AG10803 (cell line): Measurements from ENCODE around the gene TMEM178A.
"Not testable (repeated sequence)": the region's sequence is repeated elsewhere in the genome, so short reads cannot be mapped to it uniquely, and the experiment has no call there.

ENCODE experiments used
- DNase-seq: peaks from one replicate; pipeline ENCODE4 v3.0.0; 2010; ENCODE audit warnings: low read depth
- H3K4me3 ChIP-seq: 2 replicates; pipeline ENCODE4 v1.5.1; 2011; ENCODE audit warnings: mild to moderate bottlenecking, low read length, control low read depth
- TF ChIP-seq, protein P1 (sequence below): conservative IDR thresholded peaks from 2 replicates; pipeline ENCODE4 v1.5.1; 2011; ENCODE audit warnings: mild to moderate bottlenecking, low read length, control low read depth, inconsistent platforms

TMEM178A gene

GRCh38 chr2:39647104-39647765, 18.5 kb upstream of the TMEM178A start:
- TF ChIP-seq, protein P1, sequence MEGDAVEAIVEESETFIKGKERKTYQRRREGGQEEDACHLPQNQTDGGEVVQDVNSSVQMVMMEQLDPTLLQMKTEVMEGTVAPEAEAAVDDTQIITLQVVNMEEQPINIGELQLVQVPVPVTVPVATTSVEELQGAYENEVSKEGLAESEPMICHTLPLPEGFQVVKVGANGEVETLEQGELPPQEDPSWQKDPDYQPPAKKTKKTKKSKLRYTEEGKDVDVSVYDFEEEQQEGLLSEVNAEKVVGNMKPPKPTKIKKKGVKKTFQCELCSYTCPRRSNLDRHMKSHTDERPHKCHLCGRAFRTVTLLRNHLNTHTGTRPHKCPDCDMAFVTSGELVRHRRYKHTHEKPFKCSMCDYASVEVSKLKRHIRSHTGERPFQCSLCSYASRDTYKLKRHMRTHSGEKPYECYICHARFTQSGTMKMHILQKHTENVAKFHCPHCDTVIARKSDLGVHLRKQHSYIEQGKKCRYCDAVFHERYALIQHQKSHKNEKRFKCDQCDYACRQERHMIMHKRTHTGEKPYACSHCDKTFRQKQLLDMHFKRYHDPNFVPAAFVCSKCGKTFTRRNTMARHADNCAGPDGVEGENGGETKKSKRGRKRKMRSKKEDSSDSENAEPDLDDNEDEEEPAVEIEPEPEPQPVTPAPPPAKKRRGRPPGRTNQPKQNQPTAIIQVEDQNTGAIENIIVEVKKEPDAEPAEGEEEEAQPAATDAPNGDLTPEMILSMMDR: no peak

GRCh38 chr2:39648580-39648979, 17.1 kb upstream of the TMEM178A start:
- TF ChIP-seq, protein P1: no peak
- no peak for DNase-seq
- H3K4me3 ChIP-seq: no peak overlapping the region

More at GRCh38 chr2:39647104-39647765, 18.5 kb upstream of the TMEM178A start:
- no peak overlapping the region for H3K4me3 ChIP-seq
- DNase-seq: no peak

DNA sequence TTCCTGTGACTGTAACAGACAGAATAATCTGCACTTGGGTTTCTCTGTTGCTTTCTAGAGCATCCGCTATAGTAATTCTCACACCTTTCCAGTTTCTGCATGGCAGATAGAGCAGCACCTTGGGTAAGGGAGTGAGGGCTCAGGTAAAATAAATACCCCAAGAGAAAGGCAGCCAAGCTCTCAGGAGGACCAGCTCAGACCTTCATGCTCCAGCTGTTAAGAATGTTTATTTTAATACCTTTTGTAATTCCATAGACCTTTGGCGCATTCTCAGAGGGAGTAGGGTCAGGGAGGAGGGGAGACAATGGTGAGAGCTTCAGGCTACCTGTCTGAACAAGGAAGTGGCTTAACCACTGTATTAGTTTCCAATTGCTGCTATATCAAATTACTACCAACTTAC, 16.2 kb upstream of the TMEM178A start:
- no peak overlapping the region for H3K4me3 ChIP-seq
- DNase-seq: no peak
- TF ChIP-seq, protein P1: no peak

DNA sequence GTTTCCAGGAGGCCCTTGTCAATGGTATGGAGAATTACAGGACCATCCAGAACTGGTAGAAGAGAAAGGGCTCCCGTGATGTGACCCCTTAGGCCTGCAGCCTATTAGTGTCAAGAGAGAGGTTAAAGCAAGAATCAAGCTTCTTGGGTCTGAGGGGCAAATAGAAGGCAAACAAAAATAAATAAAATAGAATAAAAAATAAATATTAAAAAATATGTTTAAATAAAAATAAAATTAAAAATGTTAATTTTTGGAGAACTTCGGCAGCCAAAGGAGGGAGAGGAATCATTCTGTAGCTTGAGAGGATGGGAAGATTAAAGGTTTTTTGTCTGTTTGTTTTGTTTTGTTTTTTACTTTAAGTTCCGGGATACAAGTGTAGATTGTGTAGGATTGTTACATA, 15.2 kb upstream of the TMEM178A start:
- TF ChIP-seq, protein P1: no peak
- DNase-seq: no peak
- H3K4me3 ChIP-seq: no peak overlapping the region

GRCh38 chr2:39656215-39656614, 9.5 kb upstream of the TMEM178A start:
- DNase-seq, H3K4me3 ChIP-seq: not testable (repeated sequence)

- TF ChIP-seq, protein P1: no peak
- DNase-seq: no peak
- no peak overlapping the region for H3K4me3 ChIP-seq
Observed at GRCh38 chr2:39657287-39657937, 8.3 kb upstream of the TMEM178A start.

DNA sequence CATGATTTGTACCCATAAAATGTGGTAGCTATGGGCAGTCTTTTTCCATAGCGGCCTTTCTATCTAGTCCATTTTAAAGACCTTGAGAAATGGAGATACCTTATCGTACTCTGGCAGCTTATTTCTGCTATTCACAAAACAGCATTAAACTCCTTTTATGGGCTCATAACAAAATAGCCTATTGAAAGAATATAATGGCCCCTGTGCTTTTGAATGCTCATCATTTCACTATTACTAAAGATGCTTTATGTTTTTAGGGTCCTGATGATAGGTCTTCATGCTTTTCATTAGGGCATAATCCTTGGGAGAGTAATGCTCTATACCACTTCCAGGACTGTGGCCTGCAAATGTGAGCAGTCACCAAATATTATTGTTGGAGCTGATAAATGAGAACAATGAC, 7.3 kb upstream of the TMEM178A start:
- H3K4me3 ChIP-seq: no peak overlapping the region
- DNase-seq: no peak
- TF ChIP-seq, protein P1: no peak
